Neural crest cell (in vitro differentiated cells): Measurements from ENCODE around the gene ARMC9. TPM values are rescaled to one million over a fixed set of nuclear protein-coding genes. Genes with fewer than 3 reads are reported as not detected.

ENCODE experiments used
- DNase-seq: peaks from one replicate; pipeline ENCODE4 v3.0.0; 2021; ENCODE audit warnings: low read depth, mixed read lengths, low spot score
- H3K27ac Mint-ChIP-seq: one replicate; pipeline ENCODE4 v1.8.0; 2021; ENCODE audit warnings: mild to moderate bottlenecking, mixed read lengths; ENCODE audit not compliant: unreplicated experiment
- H3K27me3 Mint-ChIP-seq: 2 replicates; pipeline ENCODE4 v1.8.0; 2021; ENCODE audit warnings: low read depth, mild to moderate bottlenecking, mixed read lengths
- H3K36me3 Mint-ChIP-seq: 2 replicates; pipeline ENCODE4 v1.8.0; 2021; ENCODE audit warnings: low read depth, mild to moderate bottlenecking, mixed read lengths
- H3K4me1 Mint-ChIP-seq: 2 replicates; pipeline ENCODE4 v1.8.0; 2021; ENCODE audit warnings: mixed read lengths
- H3K4me3 Mint-ChIP-seq: one replicate; pipeline ENCODE4 v1.8.0; 2021; ENCODE audit warnings: mild to moderate bottlenecking, mixed read lengths
- H3K9me3 Mint-ChIP-seq: 2 replicates; pipeline ENCODE4 v1.8.0; 2021; ENCODE audit warnings: mixed read lengths
- microRNA-seq: library from miRNA; unstranded; fragments of <30 nt; microRNA quantifications from one replicate; pipeline ENCODE4, GENCODE V29; 2020
- total RNA-seq: library from RNA; stranded (reverse); gene quantifications from 2 replicates; pipeline ENCODE4 v1.2.1, GENCODE V29; 2021
- TF ChIP-seq, protein P1 (sequence below): fragments of 200-600 bp; sonication (generic); conservative IDR thresholded peaks from 2 replicates; pipeline ENCODE4 v1.5.0; 2021; ENCODE audit warnings: antibody characterized with exemption, mild to moderate bottlenecking

The ARMC9 gene
- total RNA-seq, 1 donor from 2014 or later: 35.0 TPM

DNA sequence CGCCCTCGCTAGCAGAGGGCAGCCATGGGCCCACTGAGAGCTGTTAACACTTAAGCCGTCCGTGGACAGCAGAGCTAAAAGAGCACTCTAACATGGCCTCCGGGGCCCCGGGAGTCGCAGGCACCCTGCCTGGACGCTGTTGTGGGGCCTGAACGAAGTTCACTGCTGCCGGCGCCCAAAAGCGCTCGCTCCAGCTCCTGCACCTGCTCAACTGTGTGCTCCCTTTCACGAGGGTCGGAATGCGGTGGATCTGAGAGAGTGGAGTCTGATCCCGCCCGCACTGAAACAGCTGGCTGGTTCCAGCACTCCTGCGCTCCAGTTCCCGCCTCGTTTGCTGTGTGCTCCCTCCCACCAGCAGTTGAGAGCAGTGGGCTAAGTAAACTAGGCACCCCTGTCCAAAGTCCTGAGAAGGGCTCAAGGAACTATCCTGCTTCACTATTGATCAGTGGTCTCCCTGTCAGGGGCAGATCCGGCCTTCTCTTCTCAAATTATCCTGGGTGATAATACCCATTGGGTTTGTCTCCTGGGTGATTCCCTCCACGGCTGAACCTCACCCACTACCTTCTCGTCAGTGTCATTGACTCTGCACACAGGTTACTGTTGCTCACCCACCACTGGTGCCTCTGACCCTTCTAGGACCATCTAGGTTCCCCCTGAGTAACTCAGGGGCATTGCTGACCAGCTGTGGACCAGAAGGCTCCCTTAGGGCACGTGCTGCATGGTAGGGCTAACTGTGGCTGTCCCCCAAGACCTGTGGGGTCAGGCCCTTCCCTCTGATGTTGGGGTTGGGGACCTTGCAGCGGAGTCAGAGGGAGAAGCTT lies 220.6 kb downstream of the ARMC9 start:
- peak overlapping the region; percentile 47 for H3K4me3 Mint-ChIP-seq
- TF ChIP-seq, protein P1, sequence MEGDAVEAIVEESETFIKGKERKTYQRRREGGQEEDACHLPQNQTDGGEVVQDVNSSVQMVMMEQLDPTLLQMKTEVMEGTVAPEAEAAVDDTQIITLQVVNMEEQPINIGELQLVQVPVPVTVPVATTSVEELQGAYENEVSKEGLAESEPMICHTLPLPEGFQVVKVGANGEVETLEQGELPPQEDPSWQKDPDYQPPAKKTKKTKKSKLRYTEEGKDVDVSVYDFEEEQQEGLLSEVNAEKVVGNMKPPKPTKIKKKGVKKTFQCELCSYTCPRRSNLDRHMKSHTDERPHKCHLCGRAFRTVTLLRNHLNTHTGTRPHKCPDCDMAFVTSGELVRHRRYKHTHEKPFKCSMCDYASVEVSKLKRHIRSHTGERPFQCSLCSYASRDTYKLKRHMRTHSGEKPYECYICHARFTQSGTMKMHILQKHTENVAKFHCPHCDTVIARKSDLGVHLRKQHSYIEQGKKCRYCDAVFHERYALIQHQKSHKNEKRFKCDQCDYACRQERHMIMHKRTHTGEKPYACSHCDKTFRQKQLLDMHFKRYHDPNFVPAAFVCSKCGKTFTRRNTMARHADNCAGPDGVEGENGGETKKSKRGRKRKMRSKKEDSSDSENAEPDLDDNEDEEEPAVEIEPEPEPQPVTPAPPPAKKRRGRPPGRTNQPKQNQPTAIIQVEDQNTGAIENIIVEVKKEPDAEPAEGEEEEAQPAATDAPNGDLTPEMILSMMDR: no peak
- H3K36me3 Mint-ChIP-seq: no peaks in the 10 kb centered on the region
- H3K27ac Mint-ChIP-seq: no peak overlapping the region
- H3K27me3 Mint-ChIP-seq: no peaks in the 10 kb centered on the region
- no peak for DNase-seq
- no peaks in the 10 kb centered on the region for H3K4me1 Mint-ChIP-seq
- no peaks in the 10 kb centered on the region for H3K9me3 Mint-ChIP-seq

DNA sequence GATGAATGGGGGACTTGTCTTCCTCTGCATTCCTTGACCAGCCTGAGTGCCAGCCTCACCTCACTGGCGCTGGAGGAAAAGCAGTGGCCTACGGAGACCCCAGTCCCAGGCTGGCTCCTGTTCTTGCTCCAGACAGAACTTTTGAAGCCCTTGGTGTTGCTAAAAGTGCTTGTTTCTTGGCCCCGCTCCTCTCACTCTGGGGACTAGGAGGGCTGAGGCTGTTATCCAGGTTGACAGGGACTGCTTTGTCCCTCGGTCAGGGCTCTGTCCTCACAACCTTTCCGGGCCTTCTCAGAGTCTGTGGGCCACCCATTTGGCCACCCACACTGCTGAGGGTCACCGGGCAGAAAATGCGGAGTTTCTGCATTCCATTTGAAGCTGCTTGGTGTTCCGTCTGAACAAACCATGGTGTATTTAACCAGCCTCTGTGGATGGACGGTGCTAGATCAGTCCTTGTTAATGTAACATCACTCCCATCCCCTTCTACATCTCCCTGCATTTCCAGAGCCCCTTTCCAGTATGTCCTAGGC lies 222.7 kb downstream of the ARMC9 start:
- TF ChIP-seq, protein P1: no peak
- no peaks in the 10 kb centered on the region for H3K9me3 Mint-ChIP-seq
- H3K4me1 Mint-ChIP-seq: no peaks in the 10 kb centered on the region
- no peaks in the 10 kb centered on the region for H3K27me3 Mint-ChIP-seq
- no peak overlapping the region for H3K27ac Mint-ChIP-seq
- H3K36me3 Mint-ChIP-seq: no peaks in the 10 kb centered on the region
- no peak overlapping the region for H3K4me3 Mint-ChIP-seq
- no peak for DNase-seq

DNA sequence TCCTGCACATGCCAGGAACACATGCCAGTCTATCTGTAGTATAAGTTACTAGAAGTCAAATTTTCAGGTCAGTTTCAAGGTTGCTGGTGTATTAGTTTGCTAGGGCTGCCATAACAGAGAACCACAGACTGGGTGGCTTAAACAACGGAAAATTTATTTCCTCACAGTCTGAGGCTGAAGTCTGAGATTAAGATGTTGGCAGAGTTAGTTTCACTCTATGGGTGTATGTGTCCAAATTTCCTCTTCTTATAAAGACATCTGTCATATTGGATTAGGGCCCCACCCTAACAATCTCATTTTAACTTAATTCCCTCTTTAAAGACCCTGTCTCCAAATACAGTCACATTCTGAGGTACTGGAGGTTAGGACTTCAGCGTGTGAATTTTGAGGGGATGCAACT lies 223.6 kb downstream of the ARMC9 start:
- Mint-ChIP-seq H3K36me3 (no peaks in the 10 kb centered on the region), H3K9me3 (no peaks in the 10 kb centered on the region), H3K27ac (no peak overlapping the region), H3K27me3 (no peaks in the 10 kb centered on the region), H3K4me1 (no peaks in the 10 kb centered on the region), H3K4me3 (no peak overlapping the region)
- DNase-seq: no peak
- TF ChIP-seq, protein P1: no peak

DNA sequence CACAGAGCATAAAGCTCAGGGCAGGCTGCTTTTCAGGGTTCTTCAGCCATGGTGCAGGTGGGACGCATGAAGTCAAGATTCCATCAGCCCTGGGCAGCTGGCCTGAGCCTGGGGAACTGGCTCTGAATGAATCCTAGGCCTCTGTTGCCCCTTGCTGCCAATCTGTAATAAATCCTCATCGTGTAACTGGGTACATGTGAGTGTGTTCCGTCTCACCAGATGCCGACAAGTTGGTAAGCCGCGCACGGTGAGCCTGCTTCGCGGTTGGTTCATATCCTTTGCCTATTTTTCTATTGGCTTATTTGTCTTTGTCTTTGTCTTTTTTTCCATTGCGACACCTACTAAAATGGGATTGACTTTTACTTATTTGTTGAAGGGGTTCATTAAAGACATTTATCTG lies 224.7 kb downstream of the ARMC9 start:
- no peaks in the 10 kb centered on the region for H3K4me1 Mint-ChIP-seq
- no peak overlapping the region for H3K4me3 Mint-ChIP-seq
- H3K36me3 Mint-ChIP-seq: no peaks in the 10 kb centered on the region
- H3K27me3 Mint-ChIP-seq: no peaks in the 10 kb centered on the region
- no peak overlapping the region for H3K27ac Mint-ChIP-seq
- no peak for DNase-seq
- H3K9me3 Mint-ChIP-seq: no peaks in the 10 kb centered on the region
- TF ChIP-seq, protein P1: no peak

Small RNA genes lying within 50 kb of the gene (microRNA-seq; reads per million reads assigned to microRNA genes)
- gene MIR4777: not detected

Other genes with a start within 250 kb of the ARMC9 start
- gene SPATA3, start 202.5 kb upstream of the ARMC9 start, total RNA-seq: not detected in 2 replicates
- 3.0 and 3.3 TPM in 2 replicates for gene C2orf72, start 161.1 kb upstream of the ARMC9 start, total RNA-seq
- gene PSMD1, start 141.8 kb upstream of the ARMC9 start, total RNA-seq: 128 and 146 TPM in 2 replicates
- gene HTR2B, start 73.6 kb upstream of the ARMC9 start, total RNA-seq: not detected in 2 replicates
- 0.61 and 0.79 TPM in 2 replicates for gene B3GNT7, start 197.1 kb downstream of the ARMC9 start, total RNA-seq